GM19452 (cell line): ENCODE data around the gene CCDC9B.

Experiments
- ATAC-seq: cut with Tn5 transposase; IDR thresholded peaks from one replicate; pipeline ENCODE4 v1.9.1; 2021; ENCODE audit not compliant: unreplicated experiment

CCDC9B gene

DNA sequence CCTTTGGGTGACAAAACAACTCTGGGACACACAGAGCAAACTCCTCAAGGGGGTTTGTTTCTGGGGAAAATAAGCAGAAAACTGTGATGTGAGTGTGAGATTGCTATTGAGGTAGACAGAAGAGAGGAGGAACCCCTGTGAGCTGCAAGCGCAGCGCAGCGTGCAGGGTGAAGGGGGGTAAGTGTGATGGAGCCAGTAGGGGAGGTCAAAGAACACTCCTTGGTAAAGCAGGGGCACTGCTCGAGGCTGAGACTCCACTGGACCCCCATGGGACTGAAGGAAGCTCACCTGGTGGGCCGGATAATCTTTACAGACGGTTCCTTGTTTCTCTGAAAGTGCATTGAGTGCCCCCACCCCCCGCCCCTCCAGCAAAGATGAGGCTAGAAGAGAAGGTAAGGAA lies 9.7 kb downstream of the CCDC9B start:
- no peak for ATAC-seq

DNA sequence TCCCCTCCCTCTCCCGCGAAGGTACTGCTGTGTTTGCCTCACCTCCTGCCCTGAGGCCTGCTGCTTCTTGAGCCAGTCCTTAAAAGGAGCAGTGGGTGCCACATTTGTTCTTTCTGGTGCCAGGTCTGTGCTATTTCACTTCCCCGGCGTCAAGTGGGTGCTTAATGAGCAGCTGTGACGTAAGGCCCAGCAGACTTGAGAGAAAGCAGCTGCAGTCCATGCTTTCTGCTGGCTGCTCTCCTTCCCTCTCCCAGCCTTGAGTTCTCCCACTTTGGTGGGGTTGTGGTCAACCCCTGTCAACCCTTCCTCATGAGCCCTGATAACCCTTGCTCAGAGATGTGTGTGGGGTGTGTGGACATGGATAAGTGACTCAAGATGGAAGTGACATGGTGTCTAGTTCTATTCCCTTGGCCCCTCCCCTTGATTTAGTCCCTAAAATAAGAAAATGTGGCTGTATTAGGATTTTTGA lies 10.3 kb downstream of the CCDC9B start:
- no peak for ATAC-seq

DNA sequence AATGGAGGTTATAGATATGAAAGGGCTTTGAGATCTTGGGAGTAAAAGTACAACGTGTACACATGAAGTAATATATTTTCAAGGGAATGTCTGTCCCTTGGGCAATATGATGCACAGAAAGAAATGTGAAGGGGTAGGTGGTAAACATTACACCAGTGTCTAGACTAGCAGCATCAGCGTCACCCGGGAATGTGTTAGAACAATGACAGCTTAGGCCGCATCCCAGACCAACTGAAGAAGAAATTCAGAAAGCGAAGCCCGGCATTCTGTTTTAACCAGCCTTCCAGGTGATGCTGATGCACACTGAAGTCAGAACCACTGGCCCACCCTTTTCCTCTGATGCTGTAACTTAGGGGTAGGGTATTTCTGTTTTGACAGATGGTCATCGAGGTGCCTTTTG lies 10.9 kb downstream of the CCDC9B start:
- ATAC-seq = no peak

DNA sequence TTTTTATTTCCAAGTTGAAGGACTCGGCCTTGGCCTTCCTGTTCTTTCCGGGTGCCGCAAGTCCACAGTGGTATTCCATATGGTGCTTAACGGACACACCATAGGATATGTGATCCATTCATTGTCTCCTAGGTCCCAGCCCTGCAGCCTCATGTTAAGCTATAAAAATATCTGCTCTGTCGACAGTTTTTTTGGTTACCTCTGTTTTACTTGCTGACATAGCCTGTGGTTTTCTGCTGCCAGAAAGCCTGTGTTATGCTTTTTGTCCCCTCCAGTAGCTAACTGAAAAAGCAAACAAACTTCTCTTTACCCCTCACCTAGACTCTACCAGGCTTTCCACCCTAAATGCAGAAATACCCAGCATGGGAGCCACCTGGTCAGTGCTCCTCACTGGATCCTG lies 12.0 kb downstream of the CCDC9B start:
- ATAC-seq = no peak

DNA sequence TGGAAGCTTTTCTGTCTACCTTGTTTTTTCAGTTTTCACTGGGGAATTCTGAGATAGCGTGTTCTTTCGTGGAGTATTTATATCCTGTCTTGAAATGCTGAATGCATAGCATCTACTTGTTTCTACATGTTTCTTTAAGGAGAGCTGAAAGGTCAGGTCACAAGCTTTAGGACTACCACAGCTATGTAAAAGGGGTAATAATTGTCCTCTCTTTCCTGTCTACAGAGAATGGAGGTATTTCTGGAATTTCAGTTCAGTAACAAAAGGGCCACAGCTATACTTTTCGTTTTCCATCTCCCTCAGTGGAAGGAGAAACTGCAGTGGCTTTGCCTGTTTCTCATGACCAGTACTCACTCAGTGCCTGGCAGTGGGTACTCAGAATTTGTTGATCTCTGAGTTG lies 12.6 kb downstream of the CCDC9B start:
- ATAC-seq = no peak

DNA sequence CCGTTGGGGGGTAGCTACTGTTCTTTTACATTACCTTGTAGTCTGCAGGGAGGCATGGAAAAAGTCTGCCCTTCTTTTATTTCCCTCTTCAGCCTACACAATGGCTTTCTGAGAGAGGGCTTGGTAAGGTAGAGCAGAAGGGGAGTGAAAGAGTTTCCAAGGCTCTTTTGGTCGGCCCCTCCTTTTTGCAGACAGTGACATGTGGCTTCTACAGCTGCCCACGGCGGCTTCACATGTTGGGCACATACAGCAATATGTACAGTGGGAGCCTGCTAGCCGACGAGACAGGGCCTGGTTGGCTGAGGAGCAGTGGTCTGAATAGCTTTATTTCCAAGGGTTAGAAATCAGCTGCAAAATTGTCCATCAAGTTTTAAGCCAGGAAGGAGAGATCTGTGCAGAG lies 13.3 kb downstream of the CCDC9B start:
- no peak for ATAC-seq

DNA sequence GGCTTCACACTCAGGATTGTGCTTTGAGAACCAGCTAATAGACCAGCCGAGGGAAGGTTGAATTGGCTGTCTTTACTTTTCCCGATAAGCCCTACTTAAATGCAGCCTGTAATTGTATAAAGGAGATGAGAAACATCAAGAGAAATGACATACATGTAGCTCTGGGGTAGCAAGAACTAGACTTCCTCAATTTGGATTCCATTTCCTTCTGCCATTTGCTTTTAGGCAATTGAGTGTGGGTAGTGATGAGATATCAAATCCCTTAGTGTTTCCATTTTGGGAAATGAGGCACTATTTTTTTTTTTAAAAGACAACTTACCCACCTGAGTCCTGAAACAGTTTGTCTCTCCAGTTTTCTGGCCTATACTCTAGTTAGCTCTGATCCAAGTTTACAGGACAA lies 15.0 kb downstream of the CCDC9B start:
- no peak for ATAC-seq

DNA sequence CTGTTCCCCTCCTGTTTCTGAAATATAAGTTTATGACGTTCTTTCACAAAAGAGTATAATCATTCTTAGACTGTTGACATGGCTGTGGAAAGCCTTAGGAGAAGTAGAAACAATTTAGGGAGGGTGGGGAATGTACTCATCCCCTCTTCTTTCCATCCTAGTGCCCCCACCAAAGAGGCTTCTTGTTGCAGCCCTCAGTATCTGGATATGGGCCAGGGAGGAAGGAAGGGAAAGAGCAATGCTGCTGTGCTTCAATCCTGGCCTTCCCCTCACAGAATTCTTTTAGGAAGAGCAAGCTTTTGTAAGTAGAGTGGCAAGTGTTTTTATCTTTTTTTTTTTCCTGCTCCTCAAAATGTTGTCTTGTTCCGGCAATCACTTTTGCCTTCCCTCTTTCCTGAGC lies 15.6 kb downstream of the CCDC9B start:
- no peak for ATAC-seq

DNA sequence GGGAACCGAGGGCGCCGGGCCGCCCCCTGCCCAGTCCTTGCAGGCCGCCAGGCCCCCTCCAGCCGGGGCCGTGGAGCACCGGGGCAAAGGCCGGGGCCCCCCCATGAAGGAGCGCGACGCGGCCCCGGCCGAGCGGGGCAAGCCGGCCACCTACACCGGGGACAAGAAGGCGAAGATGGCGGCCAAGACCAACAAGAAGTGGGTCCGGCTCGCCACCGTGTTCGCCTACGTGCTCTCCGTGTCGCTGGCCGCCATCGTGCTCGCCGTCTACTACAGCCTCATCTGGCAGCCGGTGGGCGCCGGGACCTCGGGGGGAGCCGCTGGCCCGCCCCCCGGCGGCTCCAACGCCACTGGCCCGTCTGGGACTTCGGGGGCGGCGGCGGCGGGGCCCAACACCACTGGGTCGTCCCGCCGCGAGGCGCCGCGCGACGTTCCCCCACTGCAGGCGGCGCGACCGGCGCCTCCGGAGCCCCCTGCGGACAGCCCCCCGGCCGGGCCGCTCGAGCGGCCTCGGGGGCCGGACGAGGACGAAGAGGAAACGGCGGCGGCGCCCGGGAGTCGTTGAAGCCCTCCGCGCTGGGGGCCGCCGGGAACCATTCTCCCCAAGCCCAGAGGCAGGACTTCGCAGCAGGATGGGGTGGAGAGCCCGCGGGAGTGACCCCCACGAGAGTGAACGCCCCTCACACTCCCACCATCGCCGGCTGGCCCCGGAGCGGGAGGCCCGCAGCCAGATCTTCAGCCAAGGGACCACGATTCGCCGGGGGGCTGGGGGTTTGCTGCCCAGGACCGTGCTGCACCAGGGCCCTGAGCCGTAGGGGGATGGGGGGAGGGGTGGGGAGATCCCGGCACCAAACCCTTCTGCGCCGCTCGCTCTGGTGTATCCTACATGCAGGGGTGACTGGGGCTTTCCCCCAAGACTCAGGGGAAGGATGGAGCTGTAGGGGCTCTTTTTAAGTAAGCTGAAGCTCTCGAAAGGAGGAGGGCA lies 16.5 kb downstream of the CCDC9B start:
- no peak for ATAC-seq

DNA sequence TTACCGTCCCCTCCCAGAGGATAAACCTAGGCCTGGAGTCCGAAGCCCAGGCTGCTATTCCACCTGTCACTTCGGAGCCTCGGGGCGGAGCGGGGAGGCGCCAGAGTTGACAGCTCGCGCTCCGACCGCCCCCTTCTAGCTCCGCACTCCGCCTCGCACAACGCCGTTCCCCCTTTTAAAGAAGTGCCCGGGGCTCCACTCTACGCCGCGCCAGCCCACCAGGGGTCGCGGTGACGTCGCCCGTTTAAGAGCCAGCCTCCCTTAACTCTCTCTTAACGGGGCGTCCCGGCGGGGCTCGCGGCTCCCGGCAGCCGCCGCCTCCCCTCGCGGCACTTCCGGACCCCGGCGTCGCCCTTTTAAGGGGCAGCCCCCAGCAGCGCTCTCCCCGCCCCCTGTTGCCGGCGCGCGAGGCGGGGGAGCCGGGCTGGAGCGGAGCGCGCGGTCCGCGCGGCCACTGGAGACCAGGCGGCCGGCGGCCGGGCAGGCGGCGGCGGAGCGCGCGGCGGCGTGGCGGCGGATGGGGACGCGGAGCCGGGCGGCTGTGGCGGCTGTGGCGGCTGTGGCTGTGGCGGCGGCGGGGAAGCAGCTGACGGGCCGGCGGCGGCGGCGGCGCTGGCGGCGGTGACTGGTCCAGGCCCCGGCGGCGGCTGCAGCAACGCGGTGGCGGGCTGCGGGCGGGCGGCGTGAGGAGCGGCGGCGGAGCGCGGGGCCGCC lies 17.3 kb downstream of the CCDC9B start, which contains the start of gene INAFM2:
Gene INAFM2, plus strand, starts transcription at position 454 of the 714 bp plus-strand sequence. CDS start 364 bp downstream, outside the sequence.
- peak; percentile 84 for ATAC-seq

DNA sequence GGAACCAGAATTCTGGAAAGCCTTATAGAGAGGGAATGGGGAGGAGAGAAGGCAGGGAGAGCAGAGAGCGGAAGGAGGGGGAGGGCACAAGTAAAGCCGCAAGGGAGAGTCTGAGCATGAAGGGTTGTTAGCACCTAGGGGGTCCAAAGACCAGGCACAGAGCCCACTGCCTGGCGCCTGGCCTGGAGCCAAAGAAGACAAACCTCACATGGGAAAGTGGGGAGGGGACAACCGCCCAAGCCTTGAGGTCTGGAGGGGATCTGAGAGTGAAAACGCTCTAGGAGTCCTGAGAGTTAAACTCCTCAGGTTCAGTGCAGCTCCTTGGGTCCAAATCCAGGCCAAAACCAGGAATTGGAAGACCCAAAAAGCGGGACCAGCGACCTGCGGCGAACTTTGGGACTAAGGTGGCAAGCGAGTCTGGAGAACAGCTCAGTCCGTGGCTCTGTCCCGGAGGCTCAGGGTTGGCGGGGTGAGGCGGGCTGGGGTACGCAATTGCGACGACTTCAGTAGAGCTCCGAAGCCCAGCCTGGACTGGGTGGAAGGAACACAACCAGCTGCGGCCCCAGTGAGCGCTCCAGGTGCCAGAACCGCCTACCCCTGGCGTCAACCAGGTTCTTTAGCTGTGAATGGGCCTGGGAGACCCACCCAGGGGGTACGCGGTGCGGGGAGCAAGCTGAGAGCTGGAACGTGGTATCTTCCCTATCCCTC lies 18.1 kb downstream of the CCDC9B start:
- ATAC-seq = no peak

DNA sequence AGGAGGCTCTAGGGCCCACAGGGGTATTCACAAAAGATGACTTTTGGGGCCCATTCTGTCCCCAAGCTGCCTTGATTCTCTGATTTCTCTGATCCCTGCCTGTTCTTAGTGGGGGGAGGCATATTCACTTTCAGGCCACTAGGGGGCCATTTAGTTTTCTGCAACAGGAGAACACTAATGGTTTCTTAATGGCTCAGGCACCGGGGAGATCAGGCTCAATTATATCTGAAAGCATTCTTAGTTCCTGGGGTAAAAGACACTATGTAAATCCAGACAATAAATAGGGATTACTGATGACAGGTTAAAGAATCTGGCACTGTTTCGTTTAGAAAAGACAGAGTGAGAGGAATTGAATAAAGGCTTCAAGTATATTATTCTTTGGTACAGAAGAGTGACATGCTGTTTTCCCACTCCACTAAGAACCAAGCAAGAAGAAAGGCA lies 19.8 kb downstream of the CCDC9B start:
- ATAC-seq = no peak

DNA sequence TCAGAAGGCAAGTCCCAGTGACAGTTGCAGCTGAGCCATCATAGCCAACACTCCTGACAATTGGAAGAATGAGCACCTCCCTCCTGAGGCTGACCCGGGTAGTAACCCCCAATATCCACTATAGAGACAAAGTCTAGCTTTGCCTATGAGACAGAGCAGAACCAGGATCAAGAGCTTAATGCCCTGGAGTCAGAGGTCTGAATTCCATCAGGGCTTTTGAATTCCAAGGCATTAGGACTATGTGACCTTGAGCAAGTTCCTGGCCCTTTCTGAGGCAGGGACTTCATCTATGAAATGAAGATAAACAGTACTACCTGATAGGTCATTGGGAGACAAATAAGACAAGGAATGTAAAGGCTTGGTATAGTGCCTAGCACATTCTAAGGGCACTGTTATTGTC lies 20.3 kb downstream of the CCDC9B start:
- no peak for ATAC-seq

DNA sequence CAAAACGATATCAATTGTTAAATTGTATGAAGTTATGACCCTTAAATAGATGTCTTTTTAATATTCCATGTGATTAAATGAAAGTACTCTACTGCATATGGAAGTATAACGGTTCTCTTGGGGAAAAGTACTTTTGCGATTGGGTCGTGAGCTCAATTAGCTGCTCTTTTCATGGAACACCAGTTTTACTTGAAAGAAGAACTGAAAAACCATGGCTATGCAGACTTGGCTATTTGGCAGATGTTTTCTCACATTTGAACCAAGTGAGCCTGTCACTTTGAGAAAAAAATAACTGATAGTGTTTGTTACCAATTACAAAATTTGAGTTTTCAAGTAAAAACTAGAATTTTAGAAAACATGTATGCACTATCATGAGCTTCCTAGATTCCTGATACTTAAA lies 23.2 kb downstream of the CCDC9B start:
- ATAC-seq = no peak

DNA sequence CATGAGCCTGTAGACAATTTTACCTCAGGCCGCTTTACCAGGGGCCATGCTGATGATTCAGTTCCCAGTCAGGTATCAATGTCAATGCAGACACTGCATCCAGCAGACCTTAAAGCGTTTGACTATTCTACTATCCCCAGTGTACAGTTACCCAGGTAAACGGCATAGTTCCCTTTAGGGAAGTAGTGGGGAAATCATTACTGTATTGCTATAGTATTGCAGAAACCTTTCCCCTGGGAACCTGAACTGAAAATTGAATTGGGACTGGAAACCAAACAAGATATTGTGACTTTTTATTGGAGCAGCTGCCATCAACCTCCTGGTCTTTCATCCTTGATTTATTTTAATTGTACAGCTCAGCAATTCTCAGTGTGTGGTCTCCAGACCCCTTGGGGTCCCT lies 23.8 kb downstream of the CCDC9B start:
- ATAC-seq = no peak

DNA sequence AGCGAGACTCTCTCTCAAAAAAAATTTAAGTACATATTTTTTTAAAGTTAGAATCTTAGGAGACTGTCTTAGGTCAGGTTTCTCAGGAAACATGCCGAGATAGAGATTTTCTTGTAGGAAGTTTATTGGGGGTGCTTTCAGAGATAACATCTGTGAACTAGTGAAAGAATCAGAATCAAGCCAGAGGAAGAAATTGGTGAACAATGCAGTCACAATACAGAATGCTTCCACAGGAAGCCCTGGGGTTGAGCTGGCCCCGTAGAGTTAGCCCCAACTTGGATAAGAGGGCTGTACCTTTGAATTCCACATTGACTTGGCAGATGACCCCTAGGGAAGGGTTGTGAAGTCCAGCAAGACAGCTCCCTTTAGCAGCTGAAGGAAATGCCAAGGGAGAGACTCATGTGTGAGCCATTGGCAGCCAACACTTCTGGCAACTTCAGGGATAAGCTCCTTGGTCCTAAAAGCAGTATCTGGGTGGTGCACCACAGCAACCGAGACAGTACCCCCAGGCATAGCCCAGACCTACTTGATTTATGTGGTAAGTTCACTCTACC lies 25.9 kb downstream of the CCDC9B start:
- no peak for ATAC-seq

DNA sequence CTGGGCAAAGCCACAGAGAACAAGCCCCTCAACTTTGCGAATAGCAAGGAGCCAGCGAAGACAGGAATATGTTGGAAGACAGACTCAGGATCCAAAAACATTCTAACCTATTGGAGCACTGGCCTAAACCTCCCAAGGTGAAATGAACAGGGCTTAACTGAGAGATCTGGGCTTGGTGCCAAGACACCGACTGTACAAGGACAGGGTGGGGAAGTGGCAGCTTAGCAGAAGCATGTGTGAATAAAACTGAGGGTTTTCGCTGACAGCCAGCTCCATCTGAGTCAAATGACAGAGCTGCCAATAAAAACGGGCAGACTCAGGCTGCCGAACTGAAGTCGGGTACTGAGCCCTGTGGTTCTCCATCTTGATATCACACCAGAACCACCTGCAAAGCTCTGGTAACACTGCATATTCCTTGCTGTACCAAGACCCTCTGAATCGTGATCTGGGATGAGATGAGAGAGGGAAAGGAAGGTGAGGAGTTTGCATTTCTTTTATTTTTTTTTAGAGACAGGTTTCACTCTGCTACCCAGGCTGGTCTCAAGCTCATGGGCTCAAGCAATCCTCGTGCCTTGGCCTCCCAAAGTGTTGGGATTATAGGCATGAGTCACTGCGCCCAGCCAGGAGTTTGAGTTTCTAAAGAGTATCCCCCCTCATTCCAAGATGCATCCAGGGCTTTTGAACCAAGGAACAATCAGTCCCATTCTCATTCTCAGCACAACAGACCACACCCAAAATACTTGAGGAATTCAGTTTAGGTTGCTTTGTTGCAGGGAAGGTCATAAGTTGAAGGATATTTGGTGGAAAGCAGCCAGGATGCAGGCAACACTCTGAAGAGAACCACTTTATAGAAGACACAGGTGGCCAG lies 27.0 kb downstream of the CCDC9B start:
- no peak for ATAC-seq

DNA sequence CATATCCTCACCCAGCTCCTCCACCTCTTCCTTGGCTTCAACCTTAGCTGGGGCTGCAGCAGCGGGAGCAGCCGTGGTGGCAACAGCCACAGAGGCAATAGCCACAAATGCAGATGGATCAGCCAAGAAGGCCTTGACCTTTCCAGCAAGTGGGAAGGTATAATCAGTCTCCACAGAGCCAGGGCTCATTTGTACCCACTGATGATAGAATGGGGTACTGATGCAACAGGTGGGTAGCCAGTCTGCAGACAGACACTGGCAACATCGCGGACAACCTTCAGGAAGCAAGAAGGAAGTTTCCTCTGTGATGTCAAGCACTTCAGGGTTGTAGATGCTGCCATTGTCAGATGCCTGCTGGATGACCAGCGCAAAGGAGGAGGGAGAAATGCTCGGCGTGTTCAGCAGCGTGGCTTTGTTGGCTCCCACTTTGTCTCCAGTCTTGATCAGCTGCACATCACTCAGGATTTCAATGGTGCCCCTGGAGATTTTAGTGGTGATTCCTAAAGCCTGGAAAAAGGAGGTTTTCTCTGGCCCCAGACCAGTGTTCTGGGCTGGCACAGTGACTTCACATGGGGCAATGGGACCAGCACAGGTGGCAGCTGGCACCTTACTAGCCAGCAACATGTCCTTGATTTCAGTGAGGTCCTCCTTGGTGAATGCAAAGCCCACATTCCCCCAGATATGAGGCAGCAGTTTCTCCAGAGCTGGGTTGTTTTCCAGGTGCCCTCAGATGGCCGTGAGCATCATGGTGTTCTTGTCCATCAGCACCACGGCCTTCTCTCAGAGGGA lies 28.2 kb downstream of the CCDC9B start:
- ATAC-seq = no peak

DNA sequence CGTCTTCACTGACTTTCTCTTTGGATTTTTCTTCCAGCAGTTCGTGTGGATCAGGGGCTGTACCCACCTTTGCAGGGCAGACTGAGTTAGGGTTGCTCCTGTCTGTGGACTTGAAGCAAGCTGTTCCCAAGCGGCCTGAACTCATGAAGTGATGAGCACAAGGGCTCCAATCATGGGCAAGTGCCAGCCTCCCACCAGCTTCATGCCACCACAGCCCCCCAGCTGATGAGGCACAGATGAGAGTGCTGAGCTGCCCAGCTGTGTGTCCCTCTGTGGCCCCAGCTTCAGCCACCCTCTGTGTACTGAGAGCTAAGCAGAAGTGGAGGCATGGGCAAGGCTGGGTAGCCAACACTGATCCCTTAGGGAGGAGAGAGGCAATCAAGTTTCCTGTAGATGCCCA lies 29.7 kb downstream of the CCDC9B start:
- no peak for ATAC-seq
